ENCODE data around the gene VDAC1.

- TF ChIP-seq EZH2 (IDR thresholded peaks at IDR 0.05; ENCODE audit: borderline replicate concordance, insufficient read depth, low read depth, low read length, poor library complexity, severe bottlenecking), result no peak
- TF ChIP-seq, protein P1, sequence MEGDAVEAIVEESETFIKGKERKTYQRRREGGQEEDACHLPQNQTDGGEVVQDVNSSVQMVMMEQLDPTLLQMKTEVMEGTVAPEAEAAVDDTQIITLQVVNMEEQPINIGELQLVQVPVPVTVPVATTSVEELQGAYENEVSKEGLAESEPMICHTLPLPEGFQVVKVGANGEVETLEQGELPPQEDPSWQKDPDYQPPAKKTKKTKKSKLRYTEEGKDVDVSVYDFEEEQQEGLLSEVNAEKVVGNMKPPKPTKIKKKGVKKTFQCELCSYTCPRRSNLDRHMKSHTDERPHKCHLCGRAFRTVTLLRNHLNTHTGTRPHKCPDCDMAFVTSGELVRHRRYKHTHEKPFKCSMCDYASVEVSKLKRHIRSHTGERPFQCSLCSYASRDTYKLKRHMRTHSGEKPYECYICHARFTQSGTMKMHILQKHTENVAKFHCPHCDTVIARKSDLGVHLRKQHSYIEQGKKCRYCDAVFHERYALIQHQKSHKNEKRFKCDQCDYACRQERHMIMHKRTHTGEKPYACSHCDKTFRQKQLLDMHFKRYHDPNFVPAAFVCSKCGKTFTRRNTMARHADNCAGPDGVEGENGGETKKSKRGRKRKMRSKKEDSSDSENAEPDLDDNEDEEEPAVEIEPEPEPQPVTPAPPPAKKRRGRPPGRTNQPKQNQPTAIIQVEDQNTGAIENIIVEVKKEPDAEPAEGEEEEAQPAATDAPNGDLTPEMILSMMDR (IDR thresholded peaks at IDR 0.05), result no peak
Observed at GRCh38 chr5:134006115-134006514, 1.3 kb upstream of the VDAC1 start.
